ENCODE data around the gene C1orf185. TPM values are rescaled to one million over a fixed set of nuclear protein-coding genes. Genes with fewer than 3 reads are reported as not detected.

Gene C1orf185
- polyA plus RNA-seq, 1 donor (not counting 4 experiments of a cell fraction or from before 2014, with no cell fraction given): not detected

GRCh38 chr1:51061231-51061918, 40.7 kb upstream of the C1orf185 start:
- H3K9ac ChIP-seq (ENCODE audit: control insufficient read depth, extremely low read depth, insufficient read depth, low read length): no peak overlapping the region
- peaks cover 32% of the 10 kb centered on the region for H3K4me1 ChIP-seq (ENCODE audit: control insufficient read depth, extremely low read depth, insufficient read depth, low read length)
- no peak overlapping the region for H3K4me2 ChIP-seq (ENCODE audit: control insufficient read depth, extremely low read depth, insufficient read depth, low read depth, low read length)
- TF ChIP-seq EZH2 (IDR thresholded peaks at IDR 0.05; ENCODE audit: low read length): no peak
- TF ChIP-seq CTCF (optimal IDR thresholded peaks at IDR 0.05 in 1 of 3, IDR thresholded peaks at IDR 0.05 in 1 of 3, conservative IDR thresholded peaks at IDR 0.05 in 1 of 3; ENCODE audit: extremely low read depth in 1 of 3, insufficient read depth in 2 of 3, low read length in 3 of 3): no peak
- H2AFZ ChIP-seq (ENCODE audit: control insufficient read depth, low read length): no peak overlapping the region
- H4K20me1 ChIP-seq (ENCODE audit: control insufficient read depth, extremely low read depth, insufficient read depth, low read length): no peaks in the 10 kb centered on the region
- no peak for FAIRE-seq
- DNase-seq (ENCODE audit: low read depth, low spot score): no peak
- H3K27ac ChIP-seq (ENCODE audit: control insufficient read depth, insufficient read depth, low read length): no peak overlapping the region
- H3K36me3 ChIP-seq (ENCODE audit: control insufficient read depth in 2 of 2, extremely low read depth in 1 of 2, insufficient read depth in 2 of 2, low read length in 2 of 2): no peaks in the 10 kb centered on the region
- dilution Hi-C loops (cut with MboI; ENCODE audit: extremely low pct_ligation_motif_present, low sequenced_read_pairs): no loop called here
- no peaks in the 10 kb centered on the region for H3K79me2 ChIP-seq (ENCODE audit: control insufficient read depth, insufficient read depth, low read length)
- no peaks in the 10 kb centered on the region for H3K9me3 ChIP-seq (ENCODE audit: control insufficient read depth, low read depth, low read length)
- H3K9me1 ChIP-seq (ENCODE audit: control insufficient read depth, extremely low read depth, insufficient read depth, low read length): no peaks in the 10 kb centered on the region
- no peaks in the 10 kb centered on the region for H3K27me3 ChIP-seq (ENCODE audit: control insufficient read depth, extremely low read depth, insufficient read depth, low read length)
- no peak overlapping the region for H3K4me3 ChIP-seq (ENCODE audit: control insufficient read depth in 2 of 3, extremely low read depth in 1 of 3, insufficient read depth in 2 of 3, low read depth in 1 of 3, low read length in 3 of 3)

DNA sequence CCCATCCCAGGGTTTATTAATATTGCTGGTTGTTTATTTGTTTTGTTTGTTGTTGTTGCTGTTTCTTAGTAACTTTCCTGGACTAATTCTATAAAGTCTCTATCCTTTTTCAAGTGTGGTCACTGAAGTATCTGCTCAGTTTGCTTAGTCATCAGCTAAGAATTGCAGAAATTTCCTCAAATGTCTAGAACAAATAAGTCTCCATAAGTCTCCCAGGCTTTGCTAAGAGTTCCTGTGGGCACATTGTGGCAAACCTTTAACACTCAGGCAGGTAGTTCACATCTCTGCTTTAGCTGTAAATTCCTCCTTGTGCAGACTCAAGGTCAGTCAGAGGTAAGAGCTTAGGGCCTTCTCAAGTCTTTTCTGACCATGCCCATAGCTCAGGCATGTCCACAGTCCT, 38.9 kb upstream of the C1orf185 start:
- H3K9me3 ChIP-seq (ENCODE audit: control insufficient read depth, low read depth, low read length): no peaks in the 10 kb centered on the region
- peak; percentile 88 for FAIRE-seq
- H3K27me3 ChIP-seq (ENCODE audit: control insufficient read depth, extremely low read depth, insufficient read depth, low read length): no peaks in the 10 kb centered on the region
- H3K27ac ChIP-seq (ENCODE audit: control insufficient read depth, insufficient read depth, low read length): peak overlapping the region; percentile 53
- H3K4me3 ChIP-seq (ENCODE audit: control insufficient read depth in 2 of 3, extremely low read depth in 1 of 3, insufficient read depth in 2 of 3, low read depth in 1 of 3, low read length in 3 of 3): peak overlapping the region in 1 of 3 experiments; percentile 38
- H3K9me1 ChIP-seq (ENCODE audit: control insufficient read depth, extremely low read depth, insufficient read depth, low read length): no peaks in the 10 kb centered on the region
- peak overlapping the region; percentile 13 for H3K9ac ChIP-seq (ENCODE audit: control insufficient read depth, extremely low read depth, insufficient read depth, low read length)
- no peaks in the 10 kb centered on the region for H4K20me1 ChIP-seq (ENCODE audit: control insufficient read depth, extremely low read depth, insufficient read depth, low read length)
- TF ChIP-seq CTCF (optimal IDR thresholded peaks at IDR 0.05 in 1 of 3, IDR thresholded peaks at IDR 0.05 in 1 of 3, conservative IDR thresholded peaks at IDR 0.05 in 1 of 3; ENCODE audit: extremely low read depth in 1 of 3, insufficient read depth in 2 of 3, low read length in 3 of 3) (no peak), EZH2 (IDR thresholded peaks at IDR 0.05; ENCODE audit: low read length) (no peak)
- dilution Hi-C loops (cut with MboI; ENCODE audit: extremely low pct_ligation_motif_present, low sequenced_read_pairs): no loop called here
- peak overlapping the region; percentile 33 for H3K4me2 ChIP-seq (ENCODE audit: control insufficient read depth, extremely low read depth, insufficient read depth, low read depth, low read length)
- H3K36me3 ChIP-seq (ENCODE audit: control insufficient read depth in 2 of 2, extremely low read depth in 1 of 2, insufficient read depth in 2 of 2, low read length in 2 of 2): no peaks in the 10 kb centered on the region
- peak; percentile 60 for DNase-seq (ENCODE audit: low read depth, low spot score)
- no peaks in the 10 kb centered on the region for H3K79me2 ChIP-seq (ENCODE audit: control insufficient read depth, insufficient read depth, low read length)
- no peak overlapping the region for H2AFZ ChIP-seq (ENCODE audit: control insufficient read depth, low read length)
- H3K4me1 ChIP-seq (ENCODE audit: control insufficient read depth, extremely low read depth, insufficient read depth, low read length): peaks cover 32% of the 10 kb centered on the region
